HEK293 (cell line): ENCODE results near the gene RABEP2.

ENCODE experiments used
- BCL11A ChIP-seq: fragments of 450-650 bp; formaldehyde crosslinking; IDR thresholded peaks from 2 replicates; pipeline ENCODE4 v1.5.1; 2016; ENCODE audit warnings: low read depth, missing biosample characterization, missing genetic modification characterization
- HIC1 ChIP-seq: fragments of 450-650 bp; formaldehyde crosslinking; IDR thresholded peaks from 2 replicates; pipeline ENCODE4 v1.5.1; 2016; ENCODE audit warnings: missing biosample characterization, missing genetic modification characterization
- REST ChIP-seq: fragments of 450-650 bp; formaldehyde crosslinking; IDR thresholded peaks from 2 replicates; pipeline ENCODE4 v1.5.1; 2016; ENCODE audit warnings: missing biosample characterization, missing genetic modification characterization
- SETDB1 ChIP-seq: IDR thresholded peaks from one replicate; pipeline ENCODE4 v1.6.1; 2017; ENCODE audit warnings: mild to moderate bottlenecking, low read length, moderate library complexity, mixed read lengths; ENCODE audit not compliant: insufficient read length
- TSHZ1 ChIP-seq: fragments of 450-650 bp; formaldehyde crosslinking; IDR thresholded peaks from 2 replicates; pipeline ENCODE4 v1.5.1; 2016; ENCODE audit warnings: missing biosample characterization, missing genetic modification characterization, borderline replicate concordance
- YY2 ChIP-seq: fragments of 450-650 bp; formaldehyde crosslinking; IDR thresholded peaks from 2 replicates; pipeline ENCODE4 v1.5.1; 2016; ENCODE audit warnings: missing biosample characterization, missing genetic modification characterization
- ZBTB17 ChIP-seq: fragments of 450-650 bp; formaldehyde crosslinking; IDR thresholded peaks from 2 replicates; pipeline ENCODE4 v1.5.1; 2016; ENCODE audit warnings: missing biosample characterization, missing genetic modification characterization
- ZNF146 ChIP-seq: fragments of 450-650 bp; formaldehyde crosslinking; IDR thresholded peaks from 2 replicates; pipeline ENCODE4 v1.5.1; 2016; ENCODE audit warnings: missing biosample characterization, missing genetic modification characterization
- ZNF2 ChIP-seq: fragments of 450-650 bp; formaldehyde crosslinking; IDR thresholded peaks from 2 replicates; pipeline ENCODE4 v1.5.1; 2016; ENCODE audit warnings: missing biosample characterization, missing genetic modification characterization
- ZNF335 ChIP-seq: fragments of 450-650 bp; formaldehyde crosslinking; conservative IDR thresholded peaks from 2 replicates; pipeline ENCODE4 v1.5.1; 2016; ENCODE audit warnings: missing biosample characterization, missing genetic modification characterization
- ZNF394 ChIP-seq: fragments of 450-650 bp; formaldehyde crosslinking; IDR thresholded peaks from 2 replicates; pipeline ENCODE4 v1.5.1; 2016; ENCODE audit warnings: missing biosample characterization, missing genetic modification characterization, mild to moderate bottlenecking, moderate library complexity, borderline replicate concordance
- ZNF510 ChIP-seq: fragments of 450-650 bp; formaldehyde crosslinking; IDR thresholded peaks from 2 replicates; pipeline ENCODE4 v1.5.1; 2018; ENCODE audit warnings: mild to moderate bottlenecking, missing genetic modification characterization, missing biosample characterization; ENCODE audit not compliant: insufficient replicate concordance
- ZNF518A ChIP-seq: fragments of 450-650 bp; formaldehyde crosslinking; conservative IDR thresholded peaks from 2 replicates; pipeline ENCODE4 v1.5.1; 2016; ENCODE audit warnings: low read depth, missing biosample characterization, missing genetic modification characterization
- ZNF629 ChIP-seq: fragments of 450-650 bp; formaldehyde crosslinking; IDR thresholded peaks from 2 replicates; pipeline ENCODE4 v1.5.1; 2017; ENCODE audit warnings: missing biosample characterization, missing genetic modification characterization
- ZNF645 ChIP-seq: fragments of 450-650 bp; formaldehyde crosslinking; IDR thresholded peaks from 2 replicates; pipeline ENCODE4; 2016; ENCODE audit warnings: missing biosample characterization, missing genetic modification characterization
- ZNF658 ChIP-seq: fragments of 450-650 bp; formaldehyde crosslinking; IDR thresholded peaks from 2 replicates; pipeline ENCODE4; 2016; ENCODE audit warnings: missing biosample characterization, missing genetic modification characterization
- ZNF776 ChIP-seq: fragments of 450-650 bp; formaldehyde crosslinking; IDR thresholded peaks from 2 replicates; pipeline ENCODE4 v1.5.0; 2017; ENCODE audit warnings: missing biosample characterization, missing genetic modification characterization, borderline replicate concordance
- ZXDB ChIP-seq: fragments of 450-650 bp; formaldehyde crosslinking; IDR thresholded peaks from 2 replicates; pipeline ENCODE4 v1.5.1; 2016; ENCODE audit warnings: missing biosample characterization, missing genetic modification characterization
- TF ChIP-seq, protein P1 (sequence below): fragments of 450-650 bp; formaldehyde crosslinking; IDR thresholded peaks from 2 replicates; pipeline ENCODE4 v1.5.1; 2016; ENCODE audit warnings: missing biosample characterization, missing genetic modification characterization, low read depth

The RABEP2 gene

GRCh38 chr16:28910086-28911031 lies 14.7 kb downstream of the RABEP2 start (continued):
- TF ChIP-seq ZNF518A (no peak), ZNF510 (no peak), ZNF146 (no peak), ZNF658 (tag by site-specific recombination) (no peak), ZNF335 (tag by site-specific recombination) (peak; percentile 85), ZNF629 (tag by site-specific recombination) (peak; percentile 79), REST (tag by site-specific recombination) (no peak), TSHZ1 (tag by site-specific recombination) (0 out of 2 replicates have a peak, but pooled peaks have one; percentile 26), ZNF776 (tag by site-specific recombination) (no peak), HIC1 (peak; percentile 66), SETDB1 (no peak), ZNF2 (tag by site-specific recombination) (0 out of 2 replicates have a peak, but pooled peaks have one; percentile 23), ZBTB17 (tag by site-specific recombination) (peak; percentile 52; the same call in 1 of the 2 replicates), ZXDB (tag by site-specific recombination) (0 out of 2 replicates have a peak, but pooled peaks have one; percentile 20), ZNF394 (tag by site-specific recombination) (peak; percentile 65; the same call in 1 of the 2 replicates), BCL11A (tag by site-specific recombination) (peak; percentile 57; the same call in 1 of the 2 replicates), YY2 (tag by site-specific recombination) (no peak), ZNF645 (tag by site-specific recombination) (no peak)
- TF ChIP-seq, protein P1, sequence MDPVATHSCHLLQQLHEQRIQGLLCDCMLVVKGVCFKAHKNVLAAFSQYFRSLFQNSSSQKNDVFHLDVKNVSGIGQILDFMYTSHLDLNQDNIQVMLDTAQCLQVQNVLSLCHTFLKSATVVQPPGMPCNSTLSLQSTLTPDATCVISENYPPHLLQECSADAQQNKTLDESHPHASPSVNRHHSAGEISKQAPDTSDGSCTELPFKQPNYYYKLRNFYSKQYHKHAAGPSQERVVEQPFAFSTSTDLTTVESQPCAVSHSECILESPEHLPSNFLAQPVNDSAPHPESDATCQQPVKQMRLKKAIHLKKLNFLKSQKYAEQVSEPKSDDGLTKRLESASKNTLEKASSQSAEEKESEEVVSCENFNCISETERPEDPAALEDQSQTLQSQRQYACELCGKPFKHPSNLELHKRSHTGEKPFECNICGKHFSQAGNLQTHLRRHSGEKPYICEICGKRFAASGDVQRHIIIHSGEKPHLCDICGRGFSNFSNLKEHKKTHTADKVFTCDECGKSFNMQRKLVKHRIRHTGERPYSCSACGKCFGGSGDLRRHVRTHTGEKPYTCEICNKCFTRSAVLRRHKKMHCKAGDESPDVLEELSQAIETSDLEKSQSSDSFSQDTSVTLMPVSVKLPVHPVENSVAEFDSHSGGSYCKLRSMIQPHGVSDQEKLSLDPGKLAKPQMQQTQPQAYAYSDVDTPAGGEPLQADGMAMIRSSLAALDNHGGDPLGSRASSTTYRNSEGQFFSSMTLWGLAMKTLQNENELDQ, result no peak
